ENCODE results near the gene MLIP.

MLIP gene

DNA sequence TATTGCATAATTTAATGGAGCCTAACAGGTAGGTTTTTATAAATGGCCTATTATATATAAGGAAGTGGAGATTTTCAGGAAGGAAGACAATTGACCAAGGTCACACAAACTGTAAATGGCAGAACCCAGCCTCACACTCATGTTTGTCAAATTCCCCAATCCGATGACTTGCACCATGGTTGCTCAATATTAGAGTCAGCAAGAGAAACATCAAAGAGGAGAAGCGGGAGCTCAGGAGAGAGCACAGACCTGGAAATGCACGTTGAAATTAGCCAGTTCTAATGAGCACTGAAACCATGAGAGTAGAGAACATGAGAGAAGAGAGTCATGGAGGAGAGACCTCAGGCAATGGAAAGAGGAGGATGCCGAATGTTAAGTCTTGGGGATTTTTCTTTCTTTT lies 13.5 kb upstream of the MLIP start:
- DNase-seq (ENCODE audit: low spot score) = peak; percentile 24

- no peak for DNase-seq (ENCODE audit: low spot score)
Measured at GRCh38 chr6:54098450-54099044, 12.7 kb upstream of the MLIP start.

GRCh38 chr6:54099225-54099624 lies 12.0 kb upstream of the MLIP start:
- DNase-seq (ENCODE audit: low spot score) = no peak

DNA sequence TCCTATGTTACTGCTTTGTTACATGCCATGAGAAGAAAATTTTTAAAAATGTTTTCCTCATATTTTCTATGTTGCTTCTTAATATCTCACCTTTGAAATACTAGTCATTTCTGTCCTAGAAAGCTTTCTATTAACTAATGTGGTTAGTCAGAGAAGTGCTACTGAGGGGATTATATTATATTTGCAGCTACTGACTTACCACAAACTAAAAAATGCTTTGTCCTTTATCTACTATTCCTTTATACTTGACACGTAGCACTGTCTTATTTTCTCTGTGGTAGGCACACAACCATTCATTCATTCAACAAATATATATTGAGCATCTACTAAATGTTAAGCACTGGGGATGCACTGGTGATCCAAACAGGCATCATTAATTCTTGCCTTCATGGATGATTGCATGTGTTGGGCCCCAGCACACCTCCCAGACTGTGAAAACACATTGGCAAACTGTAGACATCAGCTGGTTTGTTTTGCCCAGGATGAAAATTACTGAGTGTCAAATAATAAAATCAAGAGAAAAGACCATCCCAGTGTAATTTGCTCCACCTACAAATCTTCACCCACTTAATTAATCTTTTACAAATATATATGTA lies 10.7 kb upstream of the MLIP start:
- no peak for DNase-seq (ENCODE audit: low spot score)

- no peak for DNase-seq (ENCODE audit: low spot score)
Measured at GRCh38 chr6:54102238-54102637, 9.0 kb upstream of the MLIP start.

GRCh38 chr6:54103497-54103896 lies 7.7 kb upstream of the MLIP start:
- DNase-seq (ENCODE audit: low spot score) = no peak

GRCh38 chr6:54106727-54107126 lies 4.5 kb upstream of the MLIP start:
- no peak for DNase-seq (ENCODE audit: low spot score)

DNA sequence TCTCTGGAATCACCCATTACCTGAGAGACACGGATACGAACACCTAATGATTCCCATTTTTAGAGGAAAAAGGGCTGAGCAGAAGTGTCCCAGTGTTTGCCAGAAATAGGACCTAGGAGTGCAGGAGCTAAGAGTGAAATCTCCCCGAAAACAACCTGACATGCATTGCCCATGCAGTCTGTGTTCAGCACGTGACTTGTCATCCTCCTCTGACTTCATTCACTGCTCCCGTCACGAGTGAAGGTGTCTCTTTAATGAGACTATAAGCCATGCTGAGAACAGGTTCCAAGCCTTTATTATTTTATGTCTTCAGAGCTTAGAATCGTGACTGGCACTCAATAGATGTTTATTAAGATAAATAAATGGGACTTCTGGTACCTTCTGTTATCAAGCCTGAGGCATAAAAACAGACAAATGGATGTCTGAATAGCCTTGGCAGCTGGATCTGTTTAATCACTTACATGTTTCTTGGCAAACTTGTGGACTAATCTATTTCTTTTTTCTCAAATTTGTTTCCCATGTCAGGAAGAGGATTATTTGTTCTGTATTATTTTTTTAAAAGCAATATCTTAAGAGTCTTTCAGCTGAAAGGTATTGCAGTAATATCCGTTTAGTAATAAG lies 3.7 kb upstream of the MLIP start:
- DNase-seq (ENCODE audit: low spot score) = no peak

DNA sequence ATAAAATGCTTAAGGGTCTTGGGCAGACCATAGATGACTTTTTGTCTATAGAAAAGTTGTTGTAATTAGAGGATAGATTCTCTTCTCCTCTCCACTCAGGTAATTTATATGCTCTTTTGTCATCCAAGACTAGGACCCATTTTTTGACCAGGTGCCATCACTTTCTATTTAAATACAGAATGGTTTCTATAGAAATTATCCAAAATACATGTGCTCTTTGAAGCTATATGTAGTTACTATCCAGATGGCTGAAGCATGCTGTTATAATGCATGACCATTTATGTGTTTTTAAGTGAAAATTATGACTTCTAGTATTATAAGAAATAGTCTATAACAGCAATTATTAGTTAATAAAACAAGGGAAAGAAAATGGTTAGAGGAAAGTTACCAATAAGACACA lies 3.0 kb upstream of the MLIP start:
- no peak for DNase-seq (ENCODE audit: low spot score)

DNA sequence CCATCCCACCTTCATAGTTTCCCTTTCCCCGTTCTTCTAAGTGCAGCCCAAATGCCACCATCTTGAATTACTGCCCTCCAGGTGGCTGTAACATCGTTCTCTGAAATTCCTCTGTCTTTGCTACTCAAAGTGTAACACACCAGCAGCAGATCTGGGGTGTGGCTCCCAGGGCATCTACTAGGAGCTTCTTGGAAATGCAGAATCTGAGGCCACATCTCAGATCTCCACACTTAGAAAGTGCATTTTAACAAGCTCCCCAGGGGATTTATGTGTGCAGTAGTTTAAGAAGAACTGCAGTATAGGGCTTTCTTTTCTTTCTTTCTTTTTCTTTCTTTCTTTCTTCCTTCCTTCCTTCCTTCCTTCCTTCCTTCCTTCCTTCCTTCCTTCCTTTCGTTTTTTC lies 1.7 kb upstream of the MLIP start:
- no peak for DNase-seq (ENCODE audit: low spot score)

DNA sequence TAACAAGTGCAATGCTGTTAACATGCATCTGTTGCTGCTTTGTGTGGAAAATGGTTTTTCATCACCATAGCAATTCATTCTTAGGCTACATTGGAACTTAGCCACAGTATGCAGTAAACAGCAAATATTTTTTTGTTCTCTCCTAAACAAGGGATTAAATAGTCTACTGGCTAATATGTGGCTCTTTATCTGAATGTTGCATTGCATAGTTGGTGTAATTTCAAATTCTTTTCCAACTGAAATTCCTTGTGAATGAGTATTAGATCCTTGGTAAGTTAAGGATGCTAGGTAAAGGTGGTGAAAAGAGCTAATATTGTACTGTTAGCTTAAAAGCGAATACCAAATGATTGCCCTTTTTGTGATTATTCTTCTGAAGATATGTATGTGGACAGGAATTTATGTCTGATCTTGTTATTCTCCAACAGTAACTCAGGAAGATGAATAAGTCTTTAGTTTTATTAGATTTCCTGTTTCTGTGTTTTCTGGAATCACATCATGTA lies 958 bp downstream of the MLIP start:
- no peak for DNase-seq (ENCODE audit: low spot score)

GRCh38 chr6:54114991-54115390 lies 3.7 kb downstream of the MLIP start:
- DNase-seq (ENCODE audit: low spot score) = no peak

DNA sequence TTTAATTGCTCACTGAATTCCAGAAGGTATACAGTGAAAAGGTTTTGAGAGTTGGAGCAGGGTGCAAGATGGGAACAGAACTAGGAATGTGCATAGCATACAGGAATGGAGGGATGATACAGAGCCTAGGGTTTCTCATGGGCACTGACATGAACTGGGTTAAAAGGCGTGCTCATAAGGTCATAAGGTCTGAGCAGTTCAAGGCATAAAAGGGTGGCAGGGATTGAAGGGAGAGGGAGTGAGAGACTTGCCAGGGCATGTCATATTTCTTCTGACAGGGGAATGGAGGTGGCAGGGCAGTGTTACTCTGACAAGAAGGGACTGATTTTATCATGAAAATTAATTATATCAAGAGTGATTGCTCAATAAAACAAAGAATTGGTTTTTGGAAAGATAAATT lies 4.7 kb downstream of the MLIP start:
- no peak for DNase-seq (ENCODE audit: low spot score)

GRCh38 chr6:54118117-54118516 lies 6.9 kb downstream of the MLIP start:
- DNase-seq (ENCODE audit: low spot score) = no peak

DNA sequence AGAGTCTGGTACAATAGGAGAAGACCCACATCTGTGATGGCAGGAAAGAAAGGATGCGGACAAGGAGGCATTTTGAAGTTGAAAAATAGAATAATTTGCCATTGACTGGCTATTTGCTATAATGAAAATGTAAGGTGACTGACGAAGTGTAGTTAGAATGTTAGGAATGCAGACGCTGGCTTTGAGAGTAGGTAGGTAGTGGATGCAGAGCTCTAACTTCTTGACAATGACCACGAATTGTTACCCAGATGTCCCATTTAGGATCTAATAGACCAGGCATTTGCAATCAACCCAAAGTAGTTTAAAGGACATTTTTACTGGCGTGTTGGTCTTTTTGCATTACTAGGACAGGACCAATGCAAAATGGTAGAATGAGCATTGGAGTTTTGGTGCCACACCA lies 14.2 kb downstream of the MLIP start:
- DNase-seq (ENCODE audit: low spot score) = no peak

DNA sequence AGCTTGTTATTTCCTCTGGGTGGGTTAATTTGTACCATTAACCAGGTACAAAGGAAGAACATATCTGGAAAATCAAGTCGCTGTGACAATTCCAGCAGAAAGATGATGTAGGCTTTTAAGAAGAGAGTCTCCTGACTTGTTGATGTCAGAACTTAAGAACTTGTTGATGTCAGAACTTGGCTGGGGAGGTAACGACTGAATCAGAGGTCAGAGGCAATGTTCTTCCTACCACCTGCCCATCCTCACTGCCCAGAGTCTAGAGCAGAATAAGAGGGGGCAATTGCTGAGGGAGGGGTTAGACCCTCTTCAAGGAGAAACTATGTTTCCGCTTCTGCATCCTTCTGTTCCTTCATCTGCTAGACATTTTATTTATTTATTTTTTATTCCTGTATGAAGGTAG lies 18.9 kb downstream of the MLIP start:
- DNase-seq (ENCODE audit: low spot score) = no peak

DNA sequence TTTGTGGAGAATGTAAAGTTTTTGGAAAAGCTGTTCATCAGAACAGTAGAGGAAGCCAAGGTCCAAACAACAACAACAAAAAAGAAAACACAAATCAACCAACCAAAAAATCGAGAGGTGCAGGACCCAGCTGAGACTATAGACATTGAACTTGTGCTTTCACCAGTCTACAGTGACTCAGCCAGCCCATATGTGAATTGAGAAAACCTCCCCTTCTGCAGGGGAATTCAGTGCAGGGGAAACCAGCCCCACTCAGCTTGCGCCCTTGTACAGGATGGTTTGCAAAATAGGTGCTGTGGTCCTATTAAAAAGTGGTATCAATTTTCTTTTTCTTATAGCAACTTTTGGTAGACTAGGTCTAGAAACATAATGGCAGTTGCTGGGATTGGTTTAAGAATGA lies 21.3 kb downstream of the MLIP start:
- no peak for DNase-seq (ENCODE audit: low spot score)

GRCh38 chr6:54133186-54133585 lies 21.9 kb downstream of the MLIP start:
- DNase-seq (ENCODE audit: low spot score) = no peak

- DNase-seq (ENCODE audit: low spot score) = no peak
Measured at GRCh38 chr6:54134935-54135334, 23.7 kb downstream of the MLIP start.

- DNase-seq (ENCODE audit: low spot score) = no peak
Measured at GRCh38 chr6:54135665-54136369, 24.6 kb downstream of the MLIP start.

DNA sequence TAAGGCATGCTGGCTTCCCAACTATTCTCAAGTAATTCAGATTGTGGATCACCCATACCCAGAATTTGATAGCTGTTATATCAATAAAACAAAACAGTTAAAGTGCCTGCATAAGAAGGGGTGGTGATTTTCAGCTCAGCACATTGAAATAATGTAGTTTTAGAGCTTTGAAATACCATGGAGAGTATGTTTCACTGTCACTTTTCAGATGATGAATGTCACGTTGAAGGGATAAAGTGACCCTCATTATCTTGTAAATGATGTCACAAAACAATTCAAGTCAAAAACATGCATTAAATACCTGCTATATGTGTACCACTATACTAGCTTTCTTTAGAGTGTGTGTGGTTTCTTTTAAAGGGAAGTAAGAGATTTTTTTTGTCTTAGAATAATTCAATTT lies 27.6 kb downstream of the MLIP start:
- no peak for DNase-seq (ENCODE audit: low spot score)

GRCh38 chr6:54140811-54141210 lies 29.6 kb downstream of the MLIP start:
- DNase-seq (ENCODE audit: low spot score) = no peak

DNA sequence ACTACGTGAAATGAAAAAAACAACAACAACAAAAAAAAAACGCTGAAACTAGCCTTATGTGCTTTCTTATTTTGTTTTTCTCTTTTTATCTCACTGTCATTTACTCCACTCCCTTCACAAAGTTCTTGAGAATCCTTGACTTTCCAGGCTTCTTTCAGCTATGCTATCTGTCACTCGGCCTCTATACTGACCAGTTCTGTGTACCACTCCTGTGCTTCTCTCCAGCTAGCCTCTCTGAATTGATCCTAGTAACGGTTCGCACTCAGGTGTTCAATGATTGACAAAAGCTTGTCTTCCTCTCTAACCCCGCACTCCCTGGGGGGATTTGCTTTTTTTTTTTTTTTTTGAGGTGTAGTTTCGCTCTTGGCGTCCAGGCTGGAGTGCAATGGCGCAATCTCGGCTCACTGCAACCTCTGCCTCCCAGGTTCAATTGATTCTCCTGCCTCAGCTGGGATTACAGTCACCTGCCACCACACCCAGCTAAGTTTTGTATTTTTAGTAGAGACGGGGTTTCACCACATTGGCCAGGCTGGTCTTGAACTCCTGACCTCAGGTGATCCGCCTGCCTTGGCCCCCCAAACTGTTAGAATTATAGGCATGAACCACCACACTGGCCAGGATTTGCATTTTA lies 31.8 kb downstream of the MLIP start:
- DNase-seq (ENCODE audit: low spot score) = no peak

Measured in HuH-7 (cell line).